Measurements from ENCODE around the gene FIGN. TPM values are rescaled to one million over a fixed set of nuclear protein-coding genes. Genes with fewer than 3 reads are reported as not detected.

FIGN gene
- total and polyA plus RNA-seq, 2 of the 8 experiments (the other 6 are each of a cell fraction or from before 2014, with no cell fraction given), result 5.0 to 22.8 TPM

- Histone ChIP-seq H3K79me2 (ENCODE audit: control insufficient read depth in 1 of 2, insufficient read depth in 2 of 2, low read length in 2 of 2) (no peaks in the 10 kb centered on the region), H3K4me2 (ENCODE audit: insufficient read depth in 1 of 2, low read depth in 2 of 2, low read length in 2 of 2) (peak overlapping the region in 1 of 2 experiments; percentile 41; a peak in 1 of 4 replicates), H3K79me1 (ENCODE audit: low read depth, low read length) (no peaks in the 10 kb centered on the region), H3K27ac (ENCODE audit: low read depth, low read length) (no peak overlapping the region), H4K8ac (ENCODE audit: extremely low read depth, insufficient read depth, low read length) (no peak overlapping the region), H3K9ac (replicated peaks in 1 of 4; ENCODE audit: extremely low read depth in 1 of 4, low read depth in 3 of 4, low read length in 3 of 4) (peak overlapping the region in 1 of 4 experiments; percentile 34; a peak in 1 of 7 replicates), H3K23ac (ENCODE audit: insufficient read length) (no peak overlapping the region), H2BK5ac (ENCODE audit: low read depth, low read length) (no peak overlapping the region), H3K4me1 (replicated peaks in 1 of 4; ENCODE audit: control insufficient read depth in 3 of 4, insufficient read depth in 4 of 4, low read length in 3 of 4) (peaks cover 0 to 9% (median 5%) of the 10 kb centered on the region in 4 experiments; a peak in 4 of 7 replicates), H3K27me3 (replicated peaks in 1 of 4; ENCODE audit: control insufficient read depth in 3 of 4, extremely low read depth in 1 of 4, insufficient read depth in 3 of 4, low read length in 3 of 4) (no peaks in the 10 kb centered on the region), H3K18ac (ENCODE audit: extremely low read depth, low read length) (no peak overlapping the region), H2AFZ (ENCODE audit: low read length) (no peak overlapping the region), H3K14ac (ENCODE audit: insufficient read length) (no peak overlapping the region), H2AK5ac (ENCODE audit: low read depth, low read length) (no peak overlapping the region), H2BK20ac (ENCODE audit: low read length) (no peak overlapping the region), H3K4me3 (ENCODE audit: extremely low read depth in 1 of 4, insufficient read depth in 2 of 4, low read depth in 3 of 4, low read length in 4 of 4) (no peak overlapping the region), H4K91ac (replicated peaks; ENCODE audit: insufficient read length, low read length) (no peak overlapping the region), H3K9me3 (ENCODE audit: insufficient read depth in 2 of 2, low read depth in 1 of 2, low read length in 1 of 2) (no peaks in the 10 kb centered on the region), H3K23me2 (ENCODE audit: low read depth, low read length) (no peaks in the 10 kb centered on the region), H2BK120ac (replicated peaks; ENCODE audit: low read depth, low read length) (no peak overlapping the region), H3K4ac (replicated peaks; ENCODE audit: insufficient read length, low read depth, low read length) (no peak overlapping the region), H3K56ac (replicated peaks; ENCODE audit: insufficient read length, low read depth, low read length) (no peak overlapping the region), H2BK12ac (ENCODE audit: low read depth, low read length) (no peak overlapping the region), H4K5ac (ENCODE audit: insufficient read length, low read depth, low read length) (no peak overlapping the region), H3K36me3 (ENCODE audit: control insufficient read depth in 2 of 4, insufficient read depth in 4 of 4, low read length in 3 of 4) (no peaks in the 10 kb centered on the region), H2BK15ac (ENCODE audit: low read length) (no peak overlapping the region), H4K20me1 (replicated peaks in 1 of 2; ENCODE audit: control insufficient read depth in 1 of 2, insufficient read depth in 2 of 2, low read length in 2 of 2) (no peaks in the 10 kb centered on the region)
- POLR2A ChIA-PET (ENCODE audit: partially characterized antibody), result interaction anchor here (0.7 to 1.7 kb wide), 2 partner anchors 62 to 135 kb away, joined by 3 to 6 read pairs; partner anchors contain the start of gene FIGN
- WGBS, 2 experiments (ENCODE audit: extremely low coverage in 1 of 2, insufficient coverage in 1 of 2, insufficient read length in 1 of 2, insufficient replicate concordance in 2 of 2, low coverage in 1 of 2, low lambda C conversion rate in 2 of 2, missing lambda C conversion rate in 1 of 2), result 79% methylated on average over 3 of the region's 3 CpGs; no CpG with 5 or more reads in 1 of the 2 experiments
- TF ChIP-seq POU5F1 (IDR thresholded peaks at IDR 0.05; ENCODE audit: low read depth, low read length), result no peak
- 0 out of 2 replicates have a peak, but pooled peaks have one; percentile 14 for TF ChIP-seq TEAD4 (IDR thresholded peaks at IDR 0.05; ENCODE audit: low read depth, low read length)
- DNase-seq (ENCODE audit: low read depth in 1 of 2, low spot score in 2 of 2) (no peak), FAIRE-seq (no peak)
- CTCF ChIA-PET (ENCODE audit: partially characterized antibody), result interaction anchor here (1.1 kb wide), 1 partner anchor 190 kb away, joined by 3 read pairs; no protein-coding TSS in a partner anchor
Observed at GRCh38 chr2:163600801-163601200, 135.0 kb downstream of the FIGN start.

Measured in H1 (cell line).